Smooth muscle cell (in vitro differentiated cells): Measurements from ENCODE around the gene ADCK2. TPM values are rescaled to one million over a fixed set of nuclear protein-coding genes. Genes with fewer than 3 reads are reported as not detected.
"Not testable (repeated sequence)": the region's sequence is repeated elsewhere in the genome, so short reads cannot be mapped to it uniquely, and the experiment has no call there.

Experiments
- DNase-seq: peaks from one replicate; lab custom pipeline; 2025; ENCODE audit not compliant: unreplicated experiment; lab: John Stamatoyannopoulos, UW
- H2AFZ ChIP-seq: fragments of 200-600 bp; sonication (generic); 2 replicates; pipeline ENCODE4 v1.6.0; 2016; ENCODE audit warnings: antibody characterized with exemption, low read depth, mild to moderate bottlenecking
- H3F3A ChIP-seq: fragments of 200-600 bp; sonication (generic); 2 replicates; pipeline ENCODE4 v1.6.0; 2017; ENCODE audit warnings: antibody characterized with exemption, low read depth
- H3K27ac ChIP-seq: fragments of 200-600 bp; sonication (generic); 2 replicates; pipeline ENCODE4 v1.5.1; 2016; ENCODE audit warnings: low read depth, mild to moderate bottlenecking
- H3K27me3 ChIP-seq: fragments of 200-600 bp; sonication (generic); 2 replicates; pipeline ENCODE4 v1.6.1; 2016; ENCODE audit warnings: low read depth, mild to moderate bottlenecking
- H3K36me3 ChIP-seq: fragments of 200-600 bp; sonication (generic); 2 replicates; pipeline ENCODE4 v1.5.1; 2016; ENCODE audit warnings: low read depth
- H3K4me1 ChIP-seq: fragments of 200-600 bp; sonication (generic); 2 replicates; pipeline ENCODE4 v1.5.1; 2016; ENCODE audit warnings: low read depth
- H3K4me2 ChIP-seq: fragments of 200-600 bp; sonication (generic); 2 replicates; pipeline ENCODE4 v1.6.0; 2016; ENCODE audit warnings: mild to moderate bottlenecking
- H3K4me3 ChIP-seq: fragments of 200-600 bp; sonication (generic); 2 replicates; pipeline ENCODE4 v1.5.1; 2016; ENCODE audit warnings: mild to moderate bottlenecking
- H3K79me2 ChIP-seq: fragments of 200-600 bp; sonication (generic); 2 replicates; pipeline ENCODE4 v1.6.0; 2016; ENCODE audit warnings: low read depth, mild to moderate bottlenecking
- H3K9ac ChIP-seq: fragments of 200-600 bp; sonication (generic); 2 replicates; pipeline ENCODE4 v1.6.0; 2016; ENCODE audit warnings: low read depth
- H3K9me3 ChIP-seq: fragments of 200-600 bp; sonication (generic); replicated peaks from 2 replicates; pipeline ENCODE4 v1.5.1; 2016; ENCODE audit warnings: low read depth
- H4K20me1 ChIP-seq: fragments of 200-600 bp; sonication (generic); 2 replicates; pipeline ENCODE4 v1.6.0; 2016; ENCODE audit warnings: low read depth
- WGBS: methylation state at CpG from one replicate; pipeline ENCODE4 v1.1.7; 2016; ENCODE audit warnings: low lambda C conversion rate; 5-methylcytosine and 5-hydroxymethylcytosine counted together
- polyA plus RNA-seq: library from polyadenylated mRNA; unstranded; fragments of >200 nt; fragmentation: Nextera tagmentation; extraction: Ambion mirVana; gene quantifications from 2 replicates; pipeline ENCODE4 v1.2.1, GENCODE V29; 2016
- total RNA-seq: library from RNA; depleted of rRNA; stranded (reverse); fragments of >200 nt; gene quantifications from 2 replicates; pipeline ENCODE4 v1.2.3, GENCODE V29; 2014
- TF ChIP-seq, protein P1 (sequence below): fragments of 200-600 bp; sonication (generic); IDR thresholded peaks from 2 replicates; pipeline ENCODE4 v1.5.1; 2017; ENCODE audit warnings: borderline replicate concordance, mild to moderate bottlenecking, antibody characterized with exemption; ENCODE audit not compliant: insufficient read depth, poor library complexity, severe bottlenecking

ADCK2 gene
- total and polyA plus RNA-seq, 2 experiments from 2014 or later: 8.0 to 10.5 TPM

DNA sequence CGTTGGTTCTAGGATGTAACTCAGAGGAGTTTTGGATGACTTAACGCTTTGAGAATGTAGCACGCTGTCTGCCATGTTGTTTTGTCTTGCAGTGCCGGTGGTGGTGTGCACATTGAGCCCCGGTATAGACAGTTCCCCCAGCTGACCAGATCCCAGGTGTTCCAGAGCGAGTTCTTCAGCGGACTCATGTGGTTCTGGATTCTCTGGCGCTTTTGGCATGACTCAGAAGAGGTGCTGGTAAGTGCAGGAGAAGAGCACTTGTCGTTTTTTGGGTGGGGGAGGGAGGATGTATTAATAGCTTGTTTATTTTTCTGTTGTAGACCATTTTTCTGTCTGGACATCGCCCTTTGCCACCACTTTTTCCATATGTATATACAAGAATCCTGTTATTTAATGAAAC is 30.0 kb downstream of the ADCK2 start:
- TF ChIP-seq, protein P1, sequence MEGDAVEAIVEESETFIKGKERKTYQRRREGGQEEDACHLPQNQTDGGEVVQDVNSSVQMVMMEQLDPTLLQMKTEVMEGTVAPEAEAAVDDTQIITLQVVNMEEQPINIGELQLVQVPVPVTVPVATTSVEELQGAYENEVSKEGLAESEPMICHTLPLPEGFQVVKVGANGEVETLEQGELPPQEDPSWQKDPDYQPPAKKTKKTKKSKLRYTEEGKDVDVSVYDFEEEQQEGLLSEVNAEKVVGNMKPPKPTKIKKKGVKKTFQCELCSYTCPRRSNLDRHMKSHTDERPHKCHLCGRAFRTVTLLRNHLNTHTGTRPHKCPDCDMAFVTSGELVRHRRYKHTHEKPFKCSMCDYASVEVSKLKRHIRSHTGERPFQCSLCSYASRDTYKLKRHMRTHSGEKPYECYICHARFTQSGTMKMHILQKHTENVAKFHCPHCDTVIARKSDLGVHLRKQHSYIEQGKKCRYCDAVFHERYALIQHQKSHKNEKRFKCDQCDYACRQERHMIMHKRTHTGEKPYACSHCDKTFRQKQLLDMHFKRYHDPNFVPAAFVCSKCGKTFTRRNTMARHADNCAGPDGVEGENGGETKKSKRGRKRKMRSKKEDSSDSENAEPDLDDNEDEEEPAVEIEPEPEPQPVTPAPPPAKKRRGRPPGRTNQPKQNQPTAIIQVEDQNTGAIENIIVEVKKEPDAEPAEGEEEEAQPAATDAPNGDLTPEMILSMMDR: no peak
- Histone ChIP-seq H3K4me2 (no peak overlapping the region), H3K9me3 (no peaks in the 10 kb centered on the region), H2AFZ (no peak overlapping the region), H4K20me1 (peaks cover 26% of the 10 kb centered on the region), H3K27me3 (no peaks in the 10 kb centered on the region), H3K79me2 (peaks cover 53% of the 10 kb centered on the region), H3K4me3 (no peak overlapping the region), H3K9ac (no peak overlapping the region), H3K36me3 (no peaks in the 10 kb centered on the region), H3K4me1 (no peaks in the 10 kb centered on the region), H3F3A (no peaks in the 10 kb centered on the region), H3K27ac (no peak overlapping the region)
- no peak for DNase-seq
- WGBS: 93% methylated on average over 10 of the region's 10 CpGs

DNA sequence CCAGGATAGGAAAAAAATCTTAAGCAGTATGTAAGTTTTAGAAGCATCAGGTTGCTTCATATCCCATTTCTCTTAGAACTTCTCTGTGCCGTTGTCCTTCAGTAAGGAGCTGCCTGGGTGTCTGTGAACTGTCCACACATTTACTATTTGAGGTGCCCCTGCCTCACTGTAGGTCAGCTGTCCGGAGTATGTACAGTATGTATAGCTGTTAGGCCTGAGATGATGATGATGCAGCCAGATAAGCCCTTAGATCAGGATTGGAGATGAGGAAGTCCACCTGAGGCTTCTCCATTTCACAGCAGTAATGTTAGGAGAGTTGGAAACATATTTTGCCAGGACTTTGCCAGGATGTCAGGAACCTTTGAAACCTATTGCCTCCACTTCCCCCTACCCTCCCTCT is 31.5 kb downstream of the ADCK2 start:
- Histone ChIP-seq H3K4me3 (no peak overlapping the region), H3K27ac (no peak overlapping the region), H3K27me3 (no peaks in the 10 kb centered on the region), H3K79me2 (peaks cover 39% of the 10 kb centered on the region), H3K9me3 (no peaks in the 10 kb centered on the region), H3F3A (no peaks in the 10 kb centered on the region), H3K9ac (no peak overlapping the region), H3K4me1 (no peaks in the 10 kb centered on the region), H3K4me2 (no peak overlapping the region), H2AFZ (no peak overlapping the region), H3K36me3 (no peaks in the 10 kb centered on the region), H4K20me1 (peaks cover 22% of the 10 kb centered on the region)
- TF ChIP-seq, protein P1: no peak
- 98% methylated on average over 2 of the region's 2 CpGs for WGBS
- no peak for DNase-seq

DNA sequence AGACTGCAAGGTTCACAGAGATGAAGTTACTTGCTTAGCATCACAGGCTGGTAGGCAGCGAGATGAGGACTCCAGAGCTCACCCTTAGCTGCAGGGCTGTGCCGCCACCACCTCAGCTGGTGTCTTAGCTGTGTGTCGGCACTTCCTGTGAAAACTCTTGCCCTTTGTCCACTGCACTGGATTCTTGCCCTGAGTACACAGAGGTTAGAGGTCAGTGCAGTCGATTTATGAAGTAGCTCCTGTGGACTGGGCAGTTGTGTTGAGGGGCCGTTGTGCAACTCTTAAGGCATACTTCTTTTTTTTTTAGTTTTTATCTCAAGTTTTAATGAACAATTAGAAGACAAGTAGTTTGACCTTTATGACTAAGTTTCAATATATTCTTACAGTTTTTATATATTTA is 34.4 kb downstream of the ADCK2 start:
- TF ChIP-seq, protein P1: no peak
- 100% methylated on average over 5 of the region's 5 CpGs for whole genome bisulfite sequencing
- Histone ChIP-seq H3K27me3 (no peaks in the 10 kb centered on the region), H2AFZ (no peak overlapping the region), H3K36me3 (no peaks in the 10 kb centered on the region), H3K9me3 (no peaks in the 10 kb centered on the region), H3K9ac (no peak overlapping the region), H3F3A (no peaks in the 10 kb centered on the region), H3K4me2 (no peak overlapping the region), H3K79me2 (peaks cover 10% of the 10 kb centered on the region), H3K4me1 (no peaks in the 10 kb centered on the region), H3K27ac (no peak overlapping the region), H4K20me1 (peaks cover 8% of the 10 kb centered on the region), H3K4me3 (no peak overlapping the region)
- DNase-seq: no peak

DNA sequence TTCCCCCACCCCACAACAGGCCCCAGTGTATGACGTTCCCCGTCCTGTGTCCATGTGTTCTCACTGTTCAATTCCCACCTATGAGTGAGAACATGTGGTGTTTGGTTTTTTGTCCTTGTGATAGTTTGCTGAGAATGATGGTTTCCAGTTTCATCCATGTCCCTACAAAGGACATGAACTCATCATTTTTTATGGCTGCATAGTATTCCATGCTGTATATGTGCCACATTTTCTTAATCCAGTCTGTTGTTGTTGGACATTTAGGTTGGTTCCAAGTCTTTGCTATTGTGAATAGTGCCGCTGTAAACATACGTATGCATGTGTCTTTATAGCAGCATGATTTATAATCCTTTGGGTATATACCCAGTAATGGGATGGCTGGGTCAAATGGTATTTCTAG is 36.0 kb downstream of the ADCK2 start:
- not testable (repeated sequence) for DNase-seq, H3K79me2 ChIP-seq, H3F3A ChIP-seq, H3K36me3 ChIP-seq, H3K4me1 ChIP-seq, H2AFZ ChIP-seq, H3K4me3 ChIP-seq, H3K4me2 ChIP-seq, H3K9me3 ChIP-seq, H3K27me3 ChIP-seq, H3K9ac ChIP-seq, H3K27ac ChIP-seq, H4K20me1 ChIP-seq
- whole genome bisulfite sequencing: 99% methylated on average over 4 of the region's 4 CpGs

DNA sequence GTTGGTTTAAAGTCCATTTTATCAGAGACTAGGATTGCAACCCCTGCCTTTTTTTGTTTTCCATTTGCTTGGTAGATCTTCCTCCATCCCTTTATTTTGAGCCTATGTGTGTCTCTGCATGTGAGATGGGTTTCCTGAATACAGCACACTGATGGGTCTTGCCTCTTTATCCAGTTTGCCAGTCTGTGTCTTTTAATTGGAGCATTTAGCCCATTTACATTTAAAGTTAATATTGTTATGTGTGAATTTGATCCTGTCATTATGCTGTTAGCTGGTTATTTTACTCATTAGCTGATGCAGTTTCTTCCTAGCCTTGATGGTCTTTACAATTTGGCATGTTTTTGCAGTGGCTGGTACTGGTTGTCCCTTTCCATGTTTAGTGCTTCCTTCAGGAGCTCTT is 39.6 kb downstream of the ADCK2 start:
- not testable (repeated sequence) for H2AFZ ChIP-seq, H3K4me1 ChIP-seq, H3K4me3 ChIP-seq, H3F3A ChIP-seq, H4K20me1 ChIP-seq, H3K79me2 ChIP-seq, H3K9ac ChIP-seq, H3K27ac ChIP-seq, H3K27me3 ChIP-seq, DNase-seq, H3K36me3 ChIP-seq, H3K4me2 ChIP-seq, H3K9me3 ChIP-seq
